ENCODE measurements around the gene TROAP. TPM values are rescaled to one million over a fixed set of nuclear protein-coding genes. Genes with fewer than 3 reads are reported as not detected.

TROAP gene
- total RNA-seq, 1 experiment from 2014 or later = 75.3 TPM

DNA sequence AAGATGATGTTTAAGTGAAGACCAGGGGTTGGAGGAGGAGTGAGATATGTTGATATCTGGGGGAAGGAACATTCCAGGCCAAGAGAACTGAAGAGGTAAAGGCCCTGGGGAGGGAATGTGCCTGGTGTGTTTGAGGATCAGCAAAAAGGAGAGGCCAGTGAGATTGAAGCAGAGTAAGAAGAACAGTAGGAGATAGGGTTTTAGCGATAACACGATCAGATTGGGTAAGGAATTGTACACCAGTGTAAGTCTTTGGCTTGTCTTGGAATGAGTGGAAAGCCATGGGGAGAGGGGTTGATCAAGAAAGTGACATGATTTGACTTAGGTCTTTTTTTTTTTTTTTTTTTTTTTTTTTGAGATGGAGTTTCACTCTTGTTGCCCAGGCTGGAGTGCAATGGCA, 4.8 kb downstream of the TROAP start:
- Histone ChIP-seq H3K27ac (ENCODE audit: insufficient read length, low read depth, low read length) (no peak overlapping the region), H4K5ac (ENCODE audit: insufficient read length, low read depth, low read length) (no peak overlapping the region), H3K18ac (ENCODE audit: insufficient read length, low read depth, low read length) (no peak overlapping the region), H3K23me2 (ENCODE audit: insufficient read length, low read depth, low read length, poor library complexity, severe bottlenecking) (peaks cover 7% of the 10 kb centered on the region), H3K4ac (ENCODE audit: low read depth, low read length) (no peak overlapping the region), H3K4me1 (ENCODE audit: insufficient read depth, low read length) (no peaks in the 10 kb centered on the region), H2BK20ac (ENCODE audit: low read depth, low read length, poor library complexity, severe bottlenecking) (no peak overlapping the region), H3K23ac (ENCODE audit: insufficient read length, low read depth, low read length) (no peak overlapping the region), H2AFZ (ENCODE audit: low read length) (no peak overlapping the region), H3K79me1 (ENCODE audit: insufficient read depth, low read depth, low read length, poor library complexity, severe bottlenecking) (peaks cover 3% of the 10 kb centered on the region), H2AK5ac (ENCODE audit: insufficient read length, low read length) (no peak overlapping the region), H3K14ac (ENCODE audit: insufficient read depth, low read length) (no peak overlapping the region), H4K20me1 (ENCODE audit: control insufficient read depth, insufficient read depth, insufficient read length) (no peaks in the 10 kb centered on the region), H3K79me2 (ENCODE audit: insufficient read depth, low read length) (no peaks in the 10 kb centered on the region; the same call in 1 of the 2 replicates), H4K91ac (ENCODE audit: insufficient read length, low read depth, low read length) (no peak overlapping the region), H3K4me2 (ENCODE audit: insufficient read depth, insufficient read length, low read length) (no peak overlapping the region), H2BK15ac (ENCODE audit: low read depth, low read length) (no peak overlapping the region), H2BK5ac (ENCODE audit: insufficient read length, low read length) (no peak overlapping the region), H2BK12ac (ENCODE audit: insufficient read length, low read depth, low read length) (no peak overlapping the region), H3K27me3 (ENCODE audit: insufficient read depth, low read length) (no peaks in the 10 kb centered on the region), H3K56ac (ENCODE audit: insufficient read length, low read depth, low read length) (no peak overlapping the region), H3T11ph (ENCODE audit: low read length) (no peak overlapping the region), H2BK120ac (ENCODE audit: low read depth, low read length, poor library complexity, severe bottlenecking) (no peak overlapping the region), H3K9ac (ENCODE audit: extremely low read depth, insufficient read length, low read length) (no peak overlapping the region), H4K8ac (replicated peaks; ENCODE audit: insufficient read length, low read depth, low read length) (no peak overlapping the region), H3K9me3 (ENCODE audit: control insufficient read depth, low read depth, low read length) (no peaks in the 10 kb centered on the region)
- Mint-ChIP-seq H3K4me1 (peaks cover 3 to 15% of the 10 kb centered on the region in 2 experiments; a peak in 2 of 4 replicates), H3K27ac (no peak overlapping the region), H3K36me3 (ENCODE audit: insufficient read depth in 1 of 3, low read depth in 3 of 3) (peaks cover 19 to 68% (median 57%) of the 10 kb centered on the region in 3 experiments; a peak in 6 of 7 replicates), H3K27me3 (ENCODE audit: low read depth) (peaks cover 11% of the 10 kb centered on the region), H3K4me3 (no peak overlapping the region), H3K9me3 (no peaks in the 10 kb centered on the region)
- TF ChIP-seq CTCF (conservative IDR thresholded peaks at IDR 0.05) = no peak
- DNase-seq = no peak
- no CpG with 5 or more reads among the region's 2 CpGs for WGBS (ENCODE audit: extremely low coverage, insufficient read length, low lambda C conversion rate)

All from H9 (cell line).